Measurements from ENCODE around the gene SPIRE1. TPM values are rescaled to one million over a fixed set of nuclear protein-coding genes. Genes with fewer than 3 reads are reported as not detected.

The SPIRE1 gene
- total RNA-seq, 1 donor from 2014 or later, result 42.4 TPM

DNA sequence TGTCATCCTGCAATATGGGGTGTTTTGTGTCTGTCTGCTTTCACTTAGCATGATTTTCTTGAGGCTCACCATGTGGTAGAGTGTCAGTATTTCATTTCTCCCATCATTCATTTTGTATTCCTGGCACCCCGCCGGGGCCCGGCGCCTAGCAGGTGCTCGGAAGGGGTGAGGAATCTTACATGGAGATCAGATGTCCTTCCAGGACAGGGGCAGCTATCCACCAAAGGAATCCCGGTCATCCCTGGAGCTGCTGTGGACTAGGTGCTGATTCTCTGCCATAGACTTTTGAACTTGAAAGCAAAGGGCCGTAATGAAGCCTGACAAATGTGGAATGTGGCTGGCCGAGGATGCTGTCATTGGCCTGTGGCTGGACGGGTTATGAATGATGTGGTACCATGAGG, 247.8 kb downstream of the SPIRE1 start:
- TF ChIP-seq, protein P1, sequence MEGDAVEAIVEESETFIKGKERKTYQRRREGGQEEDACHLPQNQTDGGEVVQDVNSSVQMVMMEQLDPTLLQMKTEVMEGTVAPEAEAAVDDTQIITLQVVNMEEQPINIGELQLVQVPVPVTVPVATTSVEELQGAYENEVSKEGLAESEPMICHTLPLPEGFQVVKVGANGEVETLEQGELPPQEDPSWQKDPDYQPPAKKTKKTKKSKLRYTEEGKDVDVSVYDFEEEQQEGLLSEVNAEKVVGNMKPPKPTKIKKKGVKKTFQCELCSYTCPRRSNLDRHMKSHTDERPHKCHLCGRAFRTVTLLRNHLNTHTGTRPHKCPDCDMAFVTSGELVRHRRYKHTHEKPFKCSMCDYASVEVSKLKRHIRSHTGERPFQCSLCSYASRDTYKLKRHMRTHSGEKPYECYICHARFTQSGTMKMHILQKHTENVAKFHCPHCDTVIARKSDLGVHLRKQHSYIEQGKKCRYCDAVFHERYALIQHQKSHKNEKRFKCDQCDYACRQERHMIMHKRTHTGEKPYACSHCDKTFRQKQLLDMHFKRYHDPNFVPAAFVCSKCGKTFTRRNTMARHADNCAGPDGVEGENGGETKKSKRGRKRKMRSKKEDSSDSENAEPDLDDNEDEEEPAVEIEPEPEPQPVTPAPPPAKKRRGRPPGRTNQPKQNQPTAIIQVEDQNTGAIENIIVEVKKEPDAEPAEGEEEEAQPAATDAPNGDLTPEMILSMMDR (IDR thresholded peaks at IDR 0.05; ENCODE audit: borderline replicate concordance), result no peak
- peaks cover 14% of the 10 kb centered on the region for H3K4me1 ChIP-seq
- peaks cover 9% of the 10 kb centered on the region for H3K27me3 ChIP-seq (ENCODE audit: low read depth)
- H3K4me3 ChIP-seq, result no peak overlapping the region
- no peaks in the 10 kb centered on the region for H3K36me3 ChIP-seq
- intact Hi-C loops (cut with micrococcal nuclease), result no loop called here
- DNase-seq, result no peak
- H3K27ac ChIP-seq (replicated peaks), result no peak overlapping the region
- no peaks in the 10 kb centered on the region for H3K9me3 ChIP-seq (replicated peaks)

GRCh38 chr18:12409469-12409868, 248.4 kb downstream of the SPIRE1 start:
- Histone ChIP-seq H3K4me1 (peaks cover 14% of the 10 kb centered on the region), H3K27me3 (ENCODE audit: low read depth) (peaks cover 15% of the 10 kb centered on the region), H3K27ac (replicated peaks) (no peak overlapping the region), H3K9me3 (replicated peaks) (no peaks in the 10 kb centered on the region), H3K4me3 (no peak overlapping the region), H3K36me3 (no peaks in the 10 kb centered on the region)
- no peak for DNase-seq
- intact Hi-C loops (cut with micrococcal nuclease), result no loop called here
- TF ChIP-seq, protein P1 (IDR thresholded peaks at IDR 0.05; ENCODE audit: borderline replicate concordance), result no peak

- H3K4me1 ChIP-seq, result peaks cover 14% of the 10 kb centered on the region
- no peaks in the 10 kb centered on the region for H3K36me3 ChIP-seq
- intact Hi-C loops (cut with micrococcal nuclease), result no loop called here
- peaks cover 21% of the 10 kb centered on the region for H3K27me3 ChIP-seq (ENCODE audit: low read depth)
- DNase-seq, result no peak
- TF ChIP-seq, protein P1 (IDR thresholded peaks at IDR 0.05; ENCODE audit: borderline replicate concordance), result no peak
- peak overlapping the region; percentile 86 for H3K27ac ChIP-seq (replicated peaks)
- peak overlapping the region; percentile 69 for H3K4me3 ChIP-seq
- no peaks in the 10 kb centered on the region for H3K9me3 ChIP-seq (replicated peaks)
Measured at GRCh38 chr18:12408247-12408869, 249.5 kb downstream of the SPIRE1 start.

DNA sequence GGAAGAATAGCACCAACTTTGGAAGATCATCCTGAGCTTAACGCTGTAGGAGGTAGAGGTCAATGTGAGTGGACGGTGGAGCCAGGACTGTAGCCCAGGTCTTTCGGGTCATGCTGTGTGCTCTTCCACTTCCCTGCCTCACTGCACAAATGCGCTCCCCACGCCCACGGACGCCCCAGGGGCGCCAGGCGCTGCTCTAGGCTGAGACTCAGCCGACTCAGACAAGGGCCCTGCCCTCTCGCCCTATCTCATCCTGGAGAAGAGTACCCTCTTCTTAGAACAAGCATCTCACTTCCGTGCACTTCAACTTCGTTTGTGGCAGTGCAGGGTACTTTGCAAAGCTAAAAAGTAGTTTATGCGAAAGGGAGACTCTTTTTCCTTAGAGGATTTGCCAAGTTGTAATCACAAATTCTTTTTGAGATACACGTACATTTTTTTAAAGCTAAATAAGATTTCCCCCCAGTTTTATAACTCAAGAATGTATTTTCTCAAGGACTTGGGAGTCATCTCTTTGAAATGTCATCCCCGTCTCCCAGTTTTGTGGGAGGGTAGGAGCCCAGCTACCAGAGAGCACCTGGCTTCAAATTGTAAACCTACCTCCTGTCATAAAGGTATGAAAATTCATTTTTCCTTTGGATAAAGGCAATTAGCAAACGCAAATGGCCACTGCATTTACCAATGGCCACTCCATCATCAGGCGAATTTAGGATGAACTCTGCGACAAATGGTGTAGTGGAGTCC, 251.4 kb downstream of the SPIRE1 start:
- TF ChIP-seq, protein P1 (IDR thresholded peaks at IDR 0.05; ENCODE audit: borderline replicate concordance), result no peak
- no peaks in the 10 kb centered on the region for H3K9me3 ChIP-seq (replicated peaks)
- intact Hi-C loops (cut with micrococcal nuclease), result no loop called here
- no peak overlapping the region for H3K27ac ChIP-seq (replicated peaks)
- no peaks in the 10 kb centered on the region for H3K36me3 ChIP-seq
- no peak for DNase-seq
- H3K4me3 ChIP-seq, result no peak overlapping the region
- peaks cover 14% of the 10 kb centered on the region for H3K4me1 ChIP-seq
- H3K27me3 ChIP-seq (ENCODE audit: low read depth), result peaks cover 33% of the 10 kb centered on the region

DNA sequence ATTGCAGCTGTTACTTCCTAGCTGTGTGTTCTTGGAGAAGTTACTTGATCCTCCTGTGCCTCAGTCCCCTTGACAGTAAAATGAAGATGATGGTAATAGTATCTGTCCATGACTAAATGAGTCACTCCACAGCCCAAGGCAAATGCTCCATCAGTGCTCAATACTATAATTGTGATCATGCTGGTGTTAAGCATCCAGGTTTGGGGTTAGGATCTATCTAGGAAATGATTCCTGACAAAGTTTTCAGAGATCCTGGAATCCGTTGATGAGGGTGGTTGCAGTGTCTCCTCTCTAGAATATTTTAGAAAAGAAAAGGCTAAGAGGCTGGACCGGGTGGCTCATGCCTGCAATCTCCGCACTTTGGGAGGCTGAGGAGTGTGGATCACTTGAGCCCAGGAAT, 252.8 kb downstream of the SPIRE1 start:
- H3K36me3 ChIP-seq, result no peaks in the 10 kb centered on the region
- no peak overlapping the region for H3K27ac ChIP-seq (replicated peaks)
- no peaks in the 10 kb centered on the region for H3K9me3 ChIP-seq (replicated peaks)
- peaks cover 33% of the 10 kb centered on the region for H3K27me3 ChIP-seq (ENCODE audit: low read depth)
- TF ChIP-seq, protein P1 (IDR thresholded peaks at IDR 0.05; ENCODE audit: borderline replicate concordance), result no peak
- H3K4me1 ChIP-seq, result peaks cover 14% of the 10 kb centered on the region
- DNase-seq, result no peak
- intact Hi-C loops (cut with micrococcal nuclease), result no loop called here
- H3K4me3 ChIP-seq, result no peak overlapping the region
